Stimulated activated naive CD8-positive, alpha-beta T cell treated with anti-CD3 and anti-CD28 coated beads, Interleukin-15, amount 100 ng/mL, for 72 hours (primary cell): ENCODE results near the gene LHPP.

Source experiments
- ATAC-seq: fragments of 150-1000 bp; cut with Tn5 transposase; 2 replicates; pipeline ENCODE4 v1.10.0; 2021; ENCODE audit warnings: mild to moderate bottlenecking, moderate library complexity
- DNase-seq, 2 donors: peaks; one replicate each; pipeline ENCODE4 v3.0.0; 2021 to 2022
- H3K27ac Mint-ChIP-seq, 2 donors: one replicate each; pipeline ENCODE4 v1.8.0; 2022; ENCODE audit warnings: mild to moderate bottlenecking in 2 of 2, mixed read lengths in 2 of 2, moderate library complexity in 2 of 2
- H3K27me3 Mint-ChIP-seq: one replicate; pipeline ENCODE4 v1.8.0; 2022; ENCODE audit warnings: mixed read lengths
- H3K4me1 Mint-ChIP-seq: one replicate; pipeline ENCODE4 v1.8.0; 2022; ENCODE audit warnings: mild to moderate bottlenecking, mixed read lengths
- H3K4me3 Mint-ChIP-seq, 2 donors: one replicate each; pipeline ENCODE4 v1.8.0; 2022; ENCODE audit warnings: mild to moderate bottlenecking in 2 of 2, mixed read lengths in 2 of 2, moderate library complexity in 1 of 2
- H3K9me3 Mint-ChIP-seq, 2 donors: one replicate each; pipeline ENCODE4 v1.8.0; 2022; ENCODE audit warnings: mixed read lengths in 2 of 2

LHPP gene

DNA sequence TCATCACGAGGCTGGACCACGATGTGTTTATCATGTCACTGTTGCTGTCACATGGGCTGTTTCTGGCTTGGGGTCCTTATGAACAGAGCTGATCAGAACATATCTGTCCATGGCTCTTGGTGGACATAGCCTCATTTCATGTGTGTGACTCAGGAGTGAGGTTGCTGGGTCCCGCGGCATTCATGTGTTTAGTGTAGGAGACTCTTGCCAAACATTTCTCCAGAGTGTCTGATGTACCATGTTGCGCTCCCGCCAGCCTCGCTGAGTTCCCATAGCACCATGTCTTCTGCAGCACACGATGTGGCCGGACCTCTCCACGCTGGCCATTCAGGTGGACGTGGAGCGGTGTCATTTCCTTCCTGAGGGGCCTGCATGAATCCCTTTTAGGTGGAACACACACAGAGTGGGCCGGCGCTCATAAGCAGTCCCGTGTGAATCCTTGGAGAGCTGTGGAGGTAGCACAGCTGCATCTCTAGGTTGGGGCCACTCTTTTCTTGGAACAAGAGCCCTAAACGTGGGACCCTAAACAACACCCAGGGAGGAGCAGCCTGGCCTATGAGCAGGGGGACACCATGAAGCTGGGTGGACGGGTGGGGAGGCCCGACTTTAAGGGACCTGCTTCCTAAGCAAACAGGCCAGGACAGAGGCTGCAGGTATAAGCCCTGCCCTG is 134.6 kb downstream of the LHPP start:
- H3K27ac Mint-ChIP-seq: no peak overlapping the region
- H3K4me3 Mint-ChIP-seq: no peak overlapping the region
- DNase-seq: no peak
- H3K4me1 Mint-ChIP-seq: peaks cover 9% of the 10 kb centered on the region
- H3K9me3 Mint-ChIP-seq: peaks cover 5 to 10% of the 10 kb centered on the region in 2 donors
- H3K27me3 Mint-ChIP-seq: no peaks in the 10 kb centered on the region
- no peak for ATAC-seq

GRCh38 chr10:124596962-124597845 is 135.6 kb downstream of the LHPP start:
- H3K4me1 Mint-ChIP-seq: peaks cover 5% of the 10 kb centered on the region
- peak overlapping the region in 1 of 2 donors; percentile 81 for H3K27ac Mint-ChIP-seq
- DNase-seq (no peak), ATAC-seq (no peak)
- peaks cover 0 to under 1% of the 10 kb centered on the region in 2 donors for H3K9me3 Mint-ChIP-seq
- no peak overlapping the region for H3K4me3 Mint-ChIP-seq
- H3K27me3 Mint-ChIP-seq: no peaks in the 10 kb centered on the region

GRCh38 chr10:124597846-124598165 is 136.2 kb downstream of the LHPP start:
- no peak for ATAC-seq
- H3K4me1 Mint-ChIP-seq: no peaks in the 10 kb centered on the region
- no peaks in the 10 kb centered on the region for H3K9me3 Mint-ChIP-seq
- DNase-seq: no peak
- no peaks in the 10 kb centered on the region for H3K27me3 Mint-ChIP-seq
- H3K27ac Mint-ChIP-seq: no peak overlapping the region
- no peak overlapping the region for H3K4me3 Mint-ChIP-seq

DNA sequence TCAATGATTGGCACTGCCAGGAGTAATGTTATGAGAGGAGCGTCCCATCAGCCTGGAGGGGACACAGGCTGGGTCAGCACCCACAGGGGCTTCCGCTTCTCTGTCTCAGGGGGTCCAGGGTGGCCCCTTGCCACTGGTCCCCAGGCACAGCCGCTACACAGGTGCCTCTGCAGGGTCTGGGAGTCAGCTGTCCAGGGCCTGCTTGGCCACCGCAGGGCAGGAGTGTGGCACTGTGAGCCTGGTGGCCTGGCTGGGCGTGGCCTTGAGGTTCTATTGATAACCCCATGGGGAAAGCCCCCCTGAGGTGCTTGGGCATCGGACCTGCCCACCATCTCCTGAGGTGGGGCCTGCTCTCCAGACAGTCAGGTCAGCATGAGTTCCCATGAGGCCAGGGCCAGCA is 136.6 kb downstream of the LHPP start:
- Mint-ChIP-seq H3K4me3 (no peak overlapping the region), H3K27ac (no peak overlapping the region), H3K27me3 (no peaks in the 10 kb centered on the region), H3K9me3 (no peaks in the 10 kb centered on the region), H3K4me1 (no peaks in the 10 kb centered on the region)
- ATAC-seq (no peak), DNase-seq (no peak)

GRCh38 chr10:124598773-124599587 is 137.4 kb downstream of the LHPP start:
- no peaks in the 10 kb centered on the region for H3K4me1 Mint-ChIP-seq
- no peak overlapping the region for H3K4me3 Mint-ChIP-seq
- peak overlapping the region; percentile 32 to 67 for H3K27ac Mint-ChIP-seq
- no peaks in the 10 kb centered on the region for H3K27me3 Mint-ChIP-seq
- ATAC-seq: no peak
- no peaks in the 10 kb centered on the region for H3K9me3 Mint-ChIP-seq
- no peak for DNase-seq

DNA sequence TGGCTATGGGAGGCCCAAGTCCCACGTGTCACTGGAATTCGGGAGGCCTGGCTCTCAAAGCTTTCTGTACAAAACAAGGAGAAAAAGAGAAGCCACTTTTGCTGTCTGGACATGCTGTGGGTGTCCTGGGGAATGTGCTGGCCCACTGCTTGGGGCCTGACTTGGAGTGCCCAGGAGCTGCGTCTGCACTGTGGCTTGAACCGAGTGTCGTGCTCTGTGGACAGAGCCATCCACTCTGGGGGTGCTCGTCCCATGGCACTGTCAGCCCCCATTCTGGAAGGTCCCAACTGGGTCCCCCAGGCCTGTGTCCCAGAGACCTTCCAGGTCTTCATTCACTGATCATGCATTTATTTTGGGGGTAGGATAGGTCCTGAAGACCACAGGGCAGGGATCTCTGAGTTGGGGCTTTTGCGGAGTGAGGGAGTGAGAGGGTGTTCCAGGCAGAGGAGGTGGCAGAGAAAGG is 138.0 kb downstream of the LHPP start:
- H3K27ac Mint-ChIP-seq: peak overlapping the region in 1 of 2 donors; percentile 16
- no peaks in the 10 kb centered on the region for H3K9me3 Mint-ChIP-seq
- no peak overlapping the region for H3K4me3 Mint-ChIP-seq
- ATAC-seq: no peak
- DNase-seq: no peak
- no peaks in the 10 kb centered on the region for H3K4me1 Mint-ChIP-seq
- H3K27me3 Mint-ChIP-seq: no peaks in the 10 kb centered on the region

- no peak overlapping the region for H3K4me3 Mint-ChIP-seq
- H3K9me3 Mint-ChIP-seq: no peaks in the 10 kb centered on the region
- ATAC-seq: no peak
- no peak for DNase-seq
- peaks cover 3% of the 10 kb centered on the region for H3K4me1 Mint-ChIP-seq
- H3K27me3 Mint-ChIP-seq: no peaks in the 10 kb centered on the region
- peak overlapping the region; percentile 16 to 33 for H3K27ac Mint-ChIP-seq
Measured at GRCh38 chr10:124600051-124600880, 138.6 kb downstream of the LHPP start.

GRCh38 chr10:124601016-124601415 is 139.4 kb downstream of the LHPP start:
- Mint-ChIP-seq H3K9me3 (no peaks in the 10 kb centered on the region), H3K4me1 (peaks cover 8% of the 10 kb centered on the region), H3K27me3 (no peaks in the 10 kb centered on the region), H3K27ac (peak overlapping the region in 1 of 2 donors; percentile 50), H3K4me3 (no peak overlapping the region)
- no peak for ATAC-seq
- no peak for DNase-seq

DNA sequence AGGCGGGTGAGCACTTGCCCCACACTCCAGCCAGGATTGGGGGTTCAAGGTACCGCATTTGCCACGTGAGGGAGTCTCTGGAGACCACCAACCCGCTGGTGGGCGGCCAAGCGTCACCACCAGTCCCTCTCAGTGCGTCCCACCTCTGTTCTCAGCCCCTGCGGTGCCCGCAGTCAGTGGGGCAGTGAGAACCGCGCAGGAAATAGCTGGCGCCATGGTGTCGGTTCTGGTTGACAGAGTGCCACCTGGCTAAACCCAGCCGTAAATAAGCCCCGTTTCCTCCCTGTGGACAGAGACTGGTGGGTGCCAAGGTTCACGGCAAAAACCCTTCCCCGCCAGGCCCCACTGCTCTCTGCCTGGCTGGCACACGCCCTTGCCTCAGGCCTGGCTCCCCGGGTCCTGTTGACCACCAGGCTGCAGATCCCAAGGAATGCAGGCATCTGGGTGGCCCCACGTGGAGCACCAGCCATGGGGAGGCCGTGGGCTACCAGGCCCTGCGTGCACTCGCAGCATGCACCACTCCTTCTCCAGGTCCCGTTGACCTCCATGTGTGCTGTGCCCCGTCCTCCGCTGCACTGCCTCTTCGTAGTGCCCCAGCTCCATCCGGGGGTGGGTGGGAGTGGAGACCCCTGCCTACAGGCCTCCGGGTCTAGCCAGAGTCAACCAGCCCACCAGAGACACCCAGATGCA is 140.0 kb downstream of the LHPP start:
- DNase-seq (no peak), ATAC-seq (no peak)
- H3K9me3 Mint-ChIP-seq: no peaks in the 10 kb centered on the region
- no peaks in the 10 kb centered on the region for H3K27me3 Mint-ChIP-seq
- H3K27ac Mint-ChIP-seq: peak overlapping the region in 1 of 2 donors; percentile 38
- no peak overlapping the region for H3K4me3 Mint-ChIP-seq
- H3K4me1 Mint-ChIP-seq: peaks cover 8% of the 10 kb centered on the region

DNA sequence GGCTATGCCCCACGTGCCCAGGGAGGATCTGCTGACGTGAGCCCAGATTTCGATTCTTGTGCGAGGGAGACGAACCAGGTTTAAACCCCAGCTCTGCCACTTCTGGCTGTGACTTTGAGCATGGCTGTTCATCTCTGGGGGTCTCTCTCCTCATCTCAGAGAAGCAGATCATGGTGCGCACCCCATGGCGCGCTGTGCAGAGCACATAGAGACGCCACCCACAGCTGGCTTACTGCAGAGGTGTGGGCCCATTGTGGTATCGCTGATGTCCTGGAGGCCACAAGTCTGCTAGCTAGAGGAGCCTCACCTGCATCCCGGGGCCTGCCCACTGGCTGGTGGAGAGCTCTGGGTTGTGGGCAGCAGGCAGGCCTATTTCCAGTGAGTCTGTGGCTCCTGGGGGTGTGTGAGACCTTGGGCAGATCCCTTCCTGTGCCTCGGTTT is 140.5 kb downstream of the LHPP start:
- H3K9me3 Mint-ChIP-seq: no peaks in the 10 kb centered on the region
- peaks cover 8% of the 10 kb centered on the region for H3K4me1 Mint-ChIP-seq
- H3K4me3 Mint-ChIP-seq: no peak overlapping the region
- H3K27ac Mint-ChIP-seq: no peak overlapping the region
- no peaks in the 10 kb centered on the region for H3K27me3 Mint-ChIP-seq
- ATAC-seq (no peak), DNase-seq (no peak)

DNA sequence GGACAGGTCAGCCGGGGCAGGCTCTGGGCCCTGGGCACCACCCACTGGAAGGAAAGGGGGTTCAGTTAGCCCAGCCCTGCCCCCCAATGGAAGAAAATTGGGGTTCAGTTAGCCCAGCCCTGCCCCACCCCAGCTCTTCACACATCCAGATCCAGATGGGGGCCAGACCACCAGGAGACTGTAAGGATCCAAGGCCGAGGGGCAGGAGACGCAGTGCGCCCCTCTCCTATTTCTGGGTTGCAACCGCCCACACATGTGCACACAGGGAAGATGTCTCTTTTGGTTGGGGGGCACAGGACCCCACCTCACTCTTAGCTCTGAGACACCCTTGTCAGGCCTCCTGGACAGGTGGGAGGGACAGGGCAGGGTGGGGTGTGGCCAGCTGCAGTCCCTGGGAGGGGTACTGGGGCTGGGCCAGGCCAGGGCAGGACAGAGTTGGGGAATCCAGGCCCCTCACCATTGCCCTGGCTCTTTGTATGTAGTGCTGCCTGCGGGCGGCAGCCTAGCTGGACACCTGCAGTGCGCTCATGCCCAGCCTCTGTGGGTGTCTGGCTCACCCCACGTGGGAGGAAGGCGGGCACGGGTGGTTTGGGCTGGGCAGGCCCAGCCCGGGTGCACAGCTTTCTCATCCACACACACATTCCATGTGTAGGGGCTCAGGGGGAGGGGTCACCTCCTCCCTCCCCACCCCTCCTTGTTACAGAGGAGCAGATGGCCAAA is 141.2 kb downstream of the LHPP start:
- Mint-ChIP-seq H3K27me3 (no peaks in the 10 kb centered on the region), H3K9me3 (no peaks in the 10 kb centered on the region), H3K4me1 (peaks cover 8% of the 10 kb centered on the region), H3K4me3 (no peak overlapping the region), H3K27ac (peak overlapping the region in 1 of 2 donors; percentile 40)
- DNase-seq: no peak
- ATAC-seq: no peak

GRCh38 chr10:124603376-124604213 is 142.0 kb downstream of the LHPP start:
- H3K27me3 Mint-ChIP-seq: no peaks in the 10 kb centered on the region
- peak overlapping the region; percentile 19 to 40 for H3K27ac Mint-ChIP-seq
- no peak overlapping the region for H3K4me3 Mint-ChIP-seq
- H3K4me1 Mint-ChIP-seq: peaks cover 8% of the 10 kb centered on the region
- ATAC-seq: no peak
- H3K9me3 Mint-ChIP-seq: no peaks in the 10 kb centered on the region
- DNase-seq: no peak

- no peaks in the 10 kb centered on the region for H3K27me3 Mint-ChIP-seq
- no peaks in the 10 kb centered on the region for H3K9me3 Mint-ChIP-seq
- peaks cover 8% of the 10 kb centered on the region for H3K4me1 Mint-ChIP-seq
- no peak for DNase-seq
- no peak for ATAC-seq
- no peak overlapping the region for H3K4me3 Mint-ChIP-seq
- H3K27ac Mint-ChIP-seq: peak overlapping the region in 1 of 2 donors; percentile 59
Measured at GRCh38 chr10:124604214-124605000, 142.8 kb downstream of the LHPP start.
